HL-60 (cell line): ENCODE measurements around the gene ATRIP.

Experiments
- POLR2AphosphoS5 ChIP-seq: IDR thresholded peaks from 2 replicates; pipeline ENCODE4 v1.6.1; 2012; ENCODE audit warnings: low read depth
- SPI1 ChIP-seq: IDR thresholded peaks from 2 replicates; pipeline ENCODE4 v1.6.1; 2012; ENCODE audit warnings: low read depth, mild to moderate bottlenecking, borderline replicate concordance
- TF ChIP-seq, protein P1 (sequence below): IDR thresholded peaks from 2 replicates; pipeline ENCODE4 v1.6.1; 2012; ENCODE audit warnings: low read depth; ENCODE audit not compliant: insufficient replicate concordance
- TF ChIP-seq, protein P2 (sequence below): IDR thresholded peaks from one replicate; pipeline ENCODE4 v1.5.1; 2011; ENCODE audit warnings: low read length, control low read depth, inconsistent platforms; ENCODE audit not compliant: insufficient read depth

DNA sequence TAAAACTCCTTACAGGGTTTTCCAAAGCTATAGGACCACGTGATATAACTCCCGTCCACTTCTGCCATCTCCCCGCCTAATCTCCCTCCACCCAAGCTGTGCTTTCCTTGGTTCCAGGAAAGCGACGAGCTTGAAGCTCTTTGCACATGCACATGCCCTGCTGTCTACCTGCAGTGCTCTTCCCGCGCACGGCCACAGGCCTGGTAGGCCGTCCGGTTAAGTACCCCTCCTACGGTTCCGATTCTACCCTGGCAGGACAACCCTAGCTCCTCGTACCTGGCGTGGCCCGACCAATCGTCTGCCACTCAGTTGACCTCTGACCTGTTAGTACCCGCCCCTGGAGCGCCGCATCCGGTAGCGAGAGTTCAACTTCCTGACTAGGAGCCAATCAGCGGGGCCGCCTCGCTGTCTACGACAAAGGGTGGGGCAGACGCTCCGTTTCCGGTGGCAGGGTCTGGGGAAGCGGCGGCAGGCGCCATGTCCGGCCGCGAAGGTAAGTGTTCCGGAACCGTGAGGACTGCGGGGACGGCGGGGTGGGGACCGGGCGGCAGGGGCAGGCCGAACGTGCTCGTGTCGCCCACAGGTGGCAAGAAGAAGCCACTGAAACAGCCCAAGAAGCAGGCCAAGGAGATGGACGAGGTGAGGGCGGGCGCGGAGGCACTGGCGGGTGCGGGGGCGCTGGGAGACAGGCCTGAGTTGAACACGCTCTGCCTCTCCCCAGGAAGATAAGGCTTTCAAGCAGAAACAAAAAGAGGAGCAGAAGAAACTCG, 6.5 kb upstream of the ATRIP start, which contains the start of the genes CCDC51 and TMA7:
- TF ChIP-seq, protein P1, sequence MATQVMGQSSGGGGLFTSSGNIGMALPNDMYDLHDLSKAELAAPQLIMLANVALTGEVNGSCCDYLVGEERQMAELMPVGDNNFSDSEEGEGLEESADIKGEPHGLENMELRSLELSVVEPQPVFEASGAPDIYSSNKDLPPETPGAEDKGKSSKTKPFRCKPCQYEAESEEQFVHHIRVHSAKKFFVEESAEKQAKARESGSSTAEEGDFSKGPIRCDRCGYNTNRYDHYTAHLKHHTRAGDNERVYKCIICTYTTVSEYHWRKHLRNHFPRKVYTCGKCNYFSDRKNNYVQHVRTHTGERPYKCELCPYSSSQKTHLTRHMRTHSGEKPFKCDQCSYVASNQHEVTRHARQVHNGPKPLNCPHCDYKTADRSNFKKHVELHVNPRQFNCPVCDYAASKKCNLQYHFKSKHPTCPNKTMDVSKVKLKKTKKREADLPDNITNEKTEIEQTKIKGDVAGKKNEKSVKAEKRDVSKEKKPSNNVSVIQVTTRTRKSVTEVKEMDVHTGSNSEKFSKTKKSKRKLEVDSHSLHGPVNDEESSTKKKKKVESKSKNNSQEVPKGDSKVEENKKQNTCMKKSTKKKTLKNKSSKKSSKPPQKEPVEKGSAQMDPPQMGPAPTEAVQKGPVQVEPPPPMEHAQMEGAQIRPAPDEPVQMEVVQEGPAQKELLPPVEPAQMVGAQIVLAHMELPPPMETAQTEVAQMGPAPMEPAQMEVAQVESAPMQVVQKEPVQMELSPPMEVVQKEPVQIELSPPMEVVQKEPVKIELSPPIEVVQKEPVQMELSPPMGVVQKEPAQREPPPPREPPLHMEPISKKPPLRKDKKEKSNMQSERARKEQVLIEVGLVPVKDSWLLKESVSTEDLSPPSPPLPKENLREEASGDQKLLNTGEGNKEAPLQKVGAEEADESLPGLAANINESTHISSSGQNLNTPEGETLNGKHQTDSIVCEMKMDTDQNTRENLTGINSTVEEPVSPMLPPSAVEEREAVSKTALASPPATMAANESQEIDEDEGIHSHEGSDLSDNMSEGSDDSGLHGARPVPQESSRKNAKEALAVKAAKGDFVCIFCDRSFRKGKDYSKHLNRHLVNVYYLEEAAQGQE = no peak
- TF ChIP-seq POLR2AphosphoS5 = peak; percentile 91
- TF ChIP-seq, protein P2, sequence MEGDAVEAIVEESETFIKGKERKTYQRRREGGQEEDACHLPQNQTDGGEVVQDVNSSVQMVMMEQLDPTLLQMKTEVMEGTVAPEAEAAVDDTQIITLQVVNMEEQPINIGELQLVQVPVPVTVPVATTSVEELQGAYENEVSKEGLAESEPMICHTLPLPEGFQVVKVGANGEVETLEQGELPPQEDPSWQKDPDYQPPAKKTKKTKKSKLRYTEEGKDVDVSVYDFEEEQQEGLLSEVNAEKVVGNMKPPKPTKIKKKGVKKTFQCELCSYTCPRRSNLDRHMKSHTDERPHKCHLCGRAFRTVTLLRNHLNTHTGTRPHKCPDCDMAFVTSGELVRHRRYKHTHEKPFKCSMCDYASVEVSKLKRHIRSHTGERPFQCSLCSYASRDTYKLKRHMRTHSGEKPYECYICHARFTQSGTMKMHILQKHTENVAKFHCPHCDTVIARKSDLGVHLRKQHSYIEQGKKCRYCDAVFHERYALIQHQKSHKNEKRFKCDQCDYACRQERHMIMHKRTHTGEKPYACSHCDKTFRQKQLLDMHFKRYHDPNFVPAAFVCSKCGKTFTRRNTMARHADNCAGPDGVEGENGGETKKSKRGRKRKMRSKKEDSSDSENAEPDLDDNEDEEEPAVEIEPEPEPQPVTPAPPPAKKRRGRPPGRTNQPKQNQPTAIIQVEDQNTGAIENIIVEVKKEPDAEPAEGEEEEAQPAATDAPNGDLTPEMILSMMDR = no peak
- no peak; the same call in 1 of the 2 replicates for TF ChIP-seq SPI1
